SK-N-SH treated with all-trans-retinoic acid at 6 μM for 48 hours (cell line): Measurements from ENCODE around the gene PRKAG1.

Source experiments
- ATAC-seq: fragments of 200-7000 bp; cut with Tn5 transposase; 3 replicates; pipeline ENCODE4 v1.9.1; 2020; ENCODE audit warnings: mild to moderate bottlenecking, moderate library complexity
- ARNTL ChIP-seq: fragments of 450-650 bp; formaldehyde crosslinking; IDR thresholded peaks from 2 replicates; pipeline ENCODE4 v1.5.0; 2020; ENCODE audit warnings: low read depth, mild to moderate bottlenecking, moderate library complexity, borderline replicate concordance
- BACH2 ChIP-seq: fragments of 250-450 bp; sonication (Bioruptor Pico); IDR thresholded peaks from 2 replicates; pipeline ENCODE4 v1.9.0; 2021; ENCODE audit warnings: mild to moderate bottlenecking, borderline replicate concordance
- CREB5 ChIP-seq: fragments of 250-450 bp; sonication (Bioruptor Pico); IDR thresholded peaks from 2 replicates; pipeline ENCODE4 v1.5.1; 2020; ENCODE audit warnings: low read depth, mild to moderate bottlenecking, moderate library complexity
- CSDC2 ChIP-seq: fragments of 250-450 bp; sonication (Bioruptor Pico); IDR thresholded peaks from 2 replicates; pipeline ENCODE4 v1.5.0; 2020; ENCODE audit warnings: mild to moderate bottlenecking, moderate library complexity
- ESRRG ChIP-seq: fragments of 250-450 bp; sonication (Bioruptor Pico); IDR thresholded peaks from 2 replicates; pipeline ENCODE4 v1.6.1; 2021; ENCODE audit warnings: mild to moderate bottlenecking
- GLIS3 ChIP-seq: fragments of 250-450 bp; sonication (Bioruptor Pico); IDR thresholded peaks from 2 replicates; pipeline ENCODE4 v1.5.0; 2020; ENCODE audit warnings: mild to moderate bottlenecking, moderate library complexity
- ISL1 ChIP-seq: fragments of 250-450 bp; sonication (Bioruptor Pico); IDR thresholded peaks from 2 replicates; pipeline ENCODE4 v2.1.2; 2022; ENCODE audit warnings: mild to moderate bottlenecking, moderate library complexity
- OSR1 ChIP-seq: fragments of 250-450 bp; sonication (Bioruptor Pico); IDR thresholded peaks from 2 replicates; pipeline ENCODE4 v1.8.0; 2022; ENCODE audit warnings: moderate library complexity, mild to moderate bottlenecking, inconsistent platforms
- PATZ1 ChIP-seq: fragments of 250-450 bp; sonication (Bioruptor Pico); IDR thresholded peaks from 2 replicates; pipeline ENCODE4 v1.8.0; 2020; ENCODE audit warnings: mild to moderate bottlenecking, moderate library complexity, borderline replicate concordance
- RARB ChIP-seq: fragments of 250-450 bp; sonication (Bioruptor Pico); IDR thresholded peaks from 2 replicates; pipeline ENCODE4 v1.8.0; 2021; ENCODE audit warnings: mild to moderate bottlenecking, moderate library complexity
- TOX ChIP-seq: fragments of 250-450 bp; sonication (Bioruptor Pico); IDR thresholded peaks from 2 replicates; pipeline ENCODE4 v1.8.0; 2021; ENCODE audit warnings: mild to moderate bottlenecking, moderate library complexity, borderline replicate concordance
- ZC3H10 ChIP-seq: fragments of 250-450 bp; sonication (Bioruptor Pico); IDR thresholded peaks from 2 replicates; pipeline ENCODE4 v1.5.1; 2021; ENCODE audit warnings: mild to moderate bottlenecking, moderate library complexity
- ZFP3 ChIP-seq: fragments of 250-450 bp; sonication (Bioruptor Pico); IDR thresholded peaks from 2 replicates; pipeline ENCODE4 v1.5.0; 2020; ENCODE audit warnings: mild to moderate bottlenecking, moderate library complexity
- ZFP30 ChIP-seq: fragments of 450-650 bp; formaldehyde crosslinking; IDR thresholded peaks from 2 replicates; pipeline ENCODE4 v1.5.0; 2022; ENCODE audit warnings: mild to moderate bottlenecking, moderate library complexity
- ZNF565 ChIP-seq: fragments of 450-650 bp; formaldehyde crosslinking; conservative IDR thresholded peaks from 2 replicates; pipeline ENCODE4 v1.5.0; 2020; ENCODE audit warnings: low read depth, mild to moderate bottlenecking, moderate library complexity
- ZNF70 ChIP-seq: fragments of 450-650 bp; formaldehyde crosslinking; IDR thresholded peaks from 2 replicates; pipeline ENCODE4 v1.5.0; 2020; ENCODE audit warnings: mild to moderate bottlenecking, moderate library complexity
- TF ChIP-seq, protein P1 (sequence below): fragments of 250-450 bp; sonication (Bioruptor Pico); IDR thresholded peaks from 2 replicates; pipeline ENCODE4 v1.5.0; 2020; ENCODE audit warnings: mild to moderate bottlenecking, moderate library complexity
- TF ChIP-seq, protein P2 (sequence below): fragments of 250-450 bp; sonication (Bioruptor Pico); IDR thresholded peaks from 2 replicates; pipeline ENCODE4 v1.8.0; 2021; ENCODE audit warnings: low read depth, mild to moderate bottlenecking, moderate library complexity, borderline replicate concordance

Gene PRKAG1

DNA sequence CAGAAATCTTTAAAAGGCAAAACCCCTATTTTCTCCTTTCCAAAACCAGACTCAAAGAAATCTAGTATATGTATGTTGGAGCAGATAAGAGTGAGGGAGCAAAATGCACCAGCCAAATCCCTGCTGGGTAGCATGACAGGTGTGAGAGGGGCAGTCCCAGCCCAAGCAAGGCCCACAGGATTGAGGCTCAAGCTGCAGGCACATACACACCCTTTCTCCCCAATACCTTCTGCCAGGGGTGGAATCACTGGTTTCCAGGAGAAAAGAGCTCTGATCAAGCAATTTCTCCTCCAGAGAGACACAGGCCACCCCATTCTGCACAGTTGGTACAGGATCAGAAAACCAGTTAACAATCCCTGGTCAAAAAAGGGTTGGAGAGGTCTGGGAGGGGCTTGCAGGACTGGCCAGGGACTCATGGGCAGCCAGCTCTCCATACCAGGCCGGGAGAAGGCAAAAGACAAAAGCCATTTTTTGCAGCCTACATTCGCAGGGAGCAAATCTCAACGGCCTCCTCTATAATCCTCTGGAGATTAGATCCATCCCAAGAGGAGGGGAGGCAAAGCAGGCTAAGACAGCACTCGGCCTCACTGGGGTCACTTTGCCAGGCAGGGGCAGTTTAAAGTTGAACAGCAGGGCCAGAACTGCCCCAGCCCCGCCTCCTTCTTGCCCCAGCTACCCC, 39.9 kb upstream of the PRKAG1 start (continued):
- TF ChIP-seq, protein P1, sequence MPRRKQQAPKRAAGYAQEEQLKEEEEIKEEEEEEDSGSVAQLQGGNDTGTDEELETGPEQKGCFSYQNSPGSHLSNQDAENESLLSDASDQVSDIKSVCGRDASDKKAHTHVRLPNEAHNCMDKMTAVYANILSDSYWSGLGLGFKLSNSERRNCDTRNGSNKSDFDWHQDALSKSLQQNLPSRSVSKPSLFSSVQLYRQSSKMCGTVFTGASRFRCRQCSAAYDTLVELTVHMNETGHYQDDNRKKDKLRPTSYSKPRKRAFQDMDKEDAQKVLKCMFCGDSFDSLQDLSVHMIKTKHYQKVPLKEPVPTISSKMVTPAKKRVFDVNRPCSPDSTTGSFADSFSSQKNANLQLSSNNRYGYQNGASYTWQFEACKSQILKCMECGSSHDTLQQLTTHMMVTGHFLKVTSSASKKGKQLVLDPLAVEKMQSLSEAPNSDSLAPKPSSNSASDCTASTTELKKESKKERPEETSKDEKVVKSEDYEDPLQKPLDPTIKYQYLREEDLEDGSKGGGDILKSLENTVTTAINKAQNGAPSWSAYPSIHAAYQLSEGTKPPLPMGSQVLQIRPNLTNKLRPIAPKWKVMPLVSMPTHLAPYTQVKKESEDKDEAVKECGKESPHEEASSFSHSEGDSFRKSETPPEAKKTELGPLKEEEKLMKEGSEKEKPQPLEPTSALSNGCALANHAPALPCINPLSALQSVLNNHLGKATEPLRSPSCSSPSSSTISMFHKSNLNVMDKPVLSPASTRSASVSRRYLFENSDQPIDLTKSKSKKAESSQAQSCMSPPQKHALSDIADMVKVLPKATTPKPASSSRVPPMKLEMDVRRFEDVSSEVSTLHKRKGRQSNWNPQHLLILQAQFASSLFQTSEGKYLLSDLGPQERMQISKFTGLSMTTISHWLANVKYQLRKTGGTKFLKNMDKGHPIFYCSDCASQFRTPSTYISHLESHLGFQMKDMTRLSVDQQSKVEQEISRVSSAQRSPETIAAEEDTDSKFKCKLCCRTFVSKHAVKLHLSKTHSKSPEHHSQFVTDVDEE (CRISPR knock-in tag), result no peak
- TF ChIP-seq GLIS3 (CRISPR knock-in tag) (no peak), ZNF565 (CRISPR knock-in tag) (no peak), ARNTL (CRISPR knock-in tag) (no peak), ISL1 (CRISPR knock-in tag) (no peak)
- TF ChIP-seq, all 23 proteins: peak for 0

DNA sequence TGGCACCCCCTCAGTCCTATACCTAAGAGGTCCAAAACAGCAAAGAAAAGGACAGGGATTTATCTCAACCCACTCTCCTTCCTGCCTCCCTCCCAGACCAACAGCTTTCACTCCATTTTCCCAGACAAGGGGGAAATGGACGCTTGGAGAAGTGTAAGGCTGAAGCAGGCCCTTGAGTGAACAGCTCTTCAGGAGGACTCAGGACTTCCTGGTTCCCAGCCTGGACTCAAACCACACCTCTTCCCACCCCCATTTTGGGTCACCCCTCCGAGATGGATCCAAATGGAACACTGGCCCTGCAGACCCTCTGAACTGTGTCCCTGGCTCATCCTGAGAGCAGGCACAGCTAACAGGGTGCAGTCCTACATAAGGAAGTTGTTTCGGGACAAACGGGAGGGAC, 39.3 kb upstream of the PRKAG1 start:
- TF ChIP-seq, protein P2, sequence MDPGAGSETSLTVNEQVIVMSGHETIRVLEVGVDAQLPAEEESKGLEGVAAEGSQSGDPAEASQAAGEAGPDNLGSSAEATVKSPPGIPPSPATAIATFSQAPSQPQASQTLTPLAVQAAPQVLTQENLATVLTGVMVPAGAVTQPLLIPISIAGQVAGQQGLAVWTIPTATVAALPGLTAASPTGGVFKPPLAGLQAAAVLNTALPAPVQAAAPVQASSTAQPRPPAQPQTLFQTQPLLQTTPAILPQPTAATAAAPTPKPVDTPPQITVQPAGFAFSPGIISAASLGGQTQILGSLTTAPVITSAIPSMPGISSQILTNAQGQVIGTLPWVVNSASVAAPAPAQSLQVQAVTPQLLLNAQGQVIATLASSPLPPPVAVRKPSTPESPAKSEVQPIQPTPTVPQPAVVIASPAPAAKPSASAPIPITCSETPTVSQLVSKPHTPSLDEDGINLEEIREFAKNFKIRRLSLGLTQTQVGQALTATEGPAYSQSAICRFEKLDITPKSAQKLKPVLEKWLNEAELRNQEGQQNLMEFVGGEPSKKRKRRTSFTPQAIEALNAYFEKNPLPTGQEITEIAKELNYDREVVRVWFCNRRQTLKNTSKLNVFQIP (CRISPR knock-in tag), result no peak
- no peak for TF ChIP-seq ESRRG (CRISPR knock-in tag)
- no peak for TF ChIP-seq CREB5 (CRISPR knock-in tag)
- TF ChIP-seq GLIS3 (CRISPR knock-in tag), result no peak
- no peak for TF ChIP-seq RARB (CRISPR knock-in tag)
- TF ChIP-seq CSDC2 (CRISPR knock-in tag), result no peak
- TF ChIP-seq OSR1 (CRISPR knock-in tag), result no peak
- no peak for TF ChIP-seq PATZ1 (CRISPR knock-in tag)
- no peak for TF ChIP-seq ZC3H10 (CRISPR knock-in tag)
- no peak for TF ChIP-seq ISL1 (CRISPR knock-in tag)
- no peak for TF ChIP-seq TOX (CRISPR knock-in tag)
- no peak for TF ChIP-seq ZNF565 (CRISPR knock-in tag)
- TF ChIP-seq, all 23 proteins: peak for 0
- ATAC-seq, result no peak

GRCh38 chr12:49055978-49056754, 37.6 kb upstream of the PRKAG1 start:
- peak; percentile 79 for ATAC-seq
- TF ChIP-seq ZNF565 (CRISPR knock-in tag), result no peak
- TF ChIP-seq ZFP3, result no peak
- no peak for TF ChIP-seq BACH2 (CRISPR knock-in tag)
- no peak for TF ChIP-seq CSDC2 (CRISPR knock-in tag)
- no peak for TF ChIP-seq TOX (CRISPR knock-in tag)
- no peak for TF ChIP-seq ZNF70 (CRISPR knock-in tag)
- no peak for TF ChIP-seq GLIS3 (CRISPR knock-in tag)
- TF ChIP-seq ISL1 (CRISPR knock-in tag), result no peak
- no peak for TF ChIP-seq CREB5 (CRISPR knock-in tag)
- TF ChIP-seq, protein P2 (CRISPR knock-in tag), result no peak
- TF ChIP-seq ZFP30 (CRISPR knock-in tag), result no peak
